ENCODE data around the gene CCDC127.

DNA sequence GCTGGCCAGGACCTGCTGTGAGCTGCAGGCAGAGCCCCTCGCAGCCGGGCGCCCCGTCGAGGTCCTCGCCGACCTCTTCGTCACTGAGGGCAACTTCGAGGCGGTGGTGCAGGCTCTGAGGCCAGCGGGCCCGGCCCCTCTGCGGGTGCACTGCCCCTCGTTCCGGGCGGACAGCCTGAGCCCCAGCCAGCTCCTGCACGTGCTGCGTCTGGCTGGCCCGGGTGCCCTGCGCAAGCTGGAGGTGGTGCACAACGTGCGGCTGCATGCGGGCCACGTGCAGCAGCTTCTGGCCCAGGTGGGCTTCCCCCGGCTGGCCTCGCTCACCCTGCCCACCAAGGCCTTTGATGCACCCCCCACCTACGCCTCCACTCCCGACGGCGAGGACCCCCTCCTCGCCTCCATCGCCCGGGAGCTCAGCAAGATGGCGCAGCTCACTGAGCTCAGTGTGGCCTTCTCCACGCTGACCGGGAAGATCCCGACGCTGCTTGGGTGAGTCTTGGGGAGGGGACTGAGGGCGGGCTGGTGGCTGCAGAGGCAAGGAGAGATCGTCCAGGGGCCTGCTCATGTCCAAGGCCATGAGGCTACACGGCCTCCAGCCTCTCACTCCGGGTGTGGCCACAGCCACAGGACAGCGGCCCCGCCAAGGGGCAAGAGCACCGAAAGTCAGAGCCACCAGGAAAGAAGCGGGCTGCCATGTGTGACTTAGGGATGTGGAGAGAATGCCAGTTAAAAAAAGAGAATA lies 25.8 kb downstream of the CCDC127 start:
- TF ChIP-seq, protein P1, sequence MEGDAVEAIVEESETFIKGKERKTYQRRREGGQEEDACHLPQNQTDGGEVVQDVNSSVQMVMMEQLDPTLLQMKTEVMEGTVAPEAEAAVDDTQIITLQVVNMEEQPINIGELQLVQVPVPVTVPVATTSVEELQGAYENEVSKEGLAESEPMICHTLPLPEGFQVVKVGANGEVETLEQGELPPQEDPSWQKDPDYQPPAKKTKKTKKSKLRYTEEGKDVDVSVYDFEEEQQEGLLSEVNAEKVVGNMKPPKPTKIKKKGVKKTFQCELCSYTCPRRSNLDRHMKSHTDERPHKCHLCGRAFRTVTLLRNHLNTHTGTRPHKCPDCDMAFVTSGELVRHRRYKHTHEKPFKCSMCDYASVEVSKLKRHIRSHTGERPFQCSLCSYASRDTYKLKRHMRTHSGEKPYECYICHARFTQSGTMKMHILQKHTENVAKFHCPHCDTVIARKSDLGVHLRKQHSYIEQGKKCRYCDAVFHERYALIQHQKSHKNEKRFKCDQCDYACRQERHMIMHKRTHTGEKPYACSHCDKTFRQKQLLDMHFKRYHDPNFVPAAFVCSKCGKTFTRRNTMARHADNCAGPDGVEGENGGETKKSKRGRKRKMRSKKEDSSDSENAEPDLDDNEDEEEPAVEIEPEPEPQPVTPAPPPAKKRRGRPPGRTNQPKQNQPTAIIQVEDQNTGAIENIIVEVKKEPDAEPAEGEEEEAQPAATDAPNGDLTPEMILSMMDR (IDR thresholded peaks at IDR 0.05; ENCODE audit: borderline replicate concordance, extremely low read depth, low read length, poor library complexity, severe bottlenecking): no peak
- TF ChIP-seq EZH2 (IDR thresholded peaks at IDR 0.05; ENCODE audit: borderline replicate concordance, low read depth, low read length, severe bottlenecking): no peak
